GM10266 (cell line): ENCODE data around the gene TRIML1.
"Not testable (repeated sequence)": the region's sequence is repeated elsewhere in the genome, so short reads cannot be mapped to it uniquely, and the experiment has no call there.

Source experiments
- DNase-seq: peaks from one replicate; pipeline ENCODE4 v3.0.0; 2012; ENCODE audit errors: extremely low spot score
- CTCF ChIP-seq: IDR thresholded peaks from 2 replicates; pipeline ENCODE4 v1.5.1; 2012; ENCODE audit warnings: mild to moderate bottlenecking, low read depth; ENCODE audit not compliant: control insufficient read depth, insufficient read depth; ENCODE audit errors: missing control alignments

The TRIML1 gene

GRCh38 chr4:188147776-188148175 lies 8.5 kb downstream of the TRIML1 start:
- no peak for DNase-seq
- no peak for TF ChIP-seq CTCF

GRCh38 chr4:188154668-188155405 lies 15.6 kb downstream of the TRIML1 start:
- no peak for DNase-seq
- TF ChIP-seq CTCF: no peak

- no peak for DNase-seq
- TF ChIP-seq CTCF: no peak
Observed at GRCh38 chr4:188158336-188158735, 19.1 kb downstream of the TRIML1 start.

- not testable (repeated sequence) for DNase-seq
Observed at GRCh38 chr4:188159513-188160226, 20.4 kb downstream of the TRIML1 start.

GRCh38 chr4:188160406-188160805 lies 21.2 kb downstream of the TRIML1 start:
- TF ChIP-seq CTCF: no peak
- DNase-seq: no peak

DNA sequence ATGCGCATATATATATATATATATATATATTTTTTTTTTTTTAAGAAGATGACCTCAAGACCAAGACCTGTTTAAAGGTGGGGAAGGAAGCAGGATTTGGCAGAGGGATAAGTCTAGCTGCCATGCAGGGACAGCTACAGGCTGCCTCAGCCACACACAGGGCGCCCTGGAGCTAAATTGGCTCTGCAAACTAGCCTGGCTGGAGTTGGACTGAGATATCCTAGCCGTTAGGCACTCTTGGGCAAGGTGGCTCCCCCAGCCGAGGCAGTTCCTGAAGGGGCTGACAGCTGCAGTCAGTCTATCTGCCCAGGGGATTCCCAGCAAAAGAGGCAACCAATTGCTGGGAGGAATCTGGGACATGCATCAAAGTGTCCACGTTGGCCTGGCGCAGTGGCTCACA lies 21.9 kb downstream of the TRIML1 start:
- TF ChIP-seq CTCF: no peak
- no peak for DNase-seq

DNA sequence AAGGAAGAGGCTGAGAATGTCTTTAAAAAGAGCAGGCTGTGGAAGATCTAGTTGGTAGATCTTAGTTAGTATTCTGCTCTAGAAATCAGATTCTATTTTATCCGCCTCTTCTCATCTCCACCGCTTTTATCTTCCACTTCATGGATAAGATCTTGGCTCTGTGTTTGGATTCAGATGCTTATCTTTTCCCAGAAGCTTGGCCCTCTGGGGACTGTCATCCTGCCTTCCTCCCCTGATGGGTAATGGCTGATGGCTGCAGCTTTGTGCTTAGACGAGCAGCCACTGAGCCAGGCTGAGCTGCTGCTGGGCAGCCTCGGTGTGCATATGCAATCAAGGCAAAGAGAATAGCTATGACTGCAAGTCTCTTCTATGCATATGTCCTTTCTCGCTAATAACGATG lies 23.5 kb downstream of the TRIML1 start:
- TF ChIP-seq CTCF: no peak
- DNase-seq: no peak
